ENCODE measurements around the gene CHN2.

The CHN2 gene

GRCh38 chr7:29363636-29364425 is 169.3 kb downstream of the CHN2 start:
- no peaks in the 10 kb centered on the region for H4K20me1 ChIP-seq (ENCODE audit: low read depth, low read length)
- H3K27me3 ChIP-seq (ENCODE audit: low read length) = no peaks in the 10 kb centered on the region
- no peak overlapping the region for H2AFZ ChIP-seq (ENCODE audit: low read depth, low read length, severe bottlenecking)
- H3K9ac ChIP-seq (ENCODE audit: low read length) = no peak overlapping the region
- H3K4me2 ChIP-seq (ENCODE audit: low read depth, low read length, poor library complexity, severe bottlenecking) = no peak overlapping the region
- no peak overlapping the region for H3K27ac ChIP-seq (ENCODE audit: low read depth, low read length)
- no peak overlapping the region for H3K4me3 ChIP-seq (ENCODE audit: insufficient read depth, low read length, poor library complexity, severe bottlenecking)
- no peaks in the 10 kb centered on the region for H3K9me2 ChIP-seq (replicated peaks; ENCODE audit: insufficient read depth, low read length)
- H3K36me3 ChIP-seq (ENCODE audit: low read length) = no peaks in the 10 kb centered on the region
- H3K9me3 ChIP-seq (ENCODE audit: insufficient read depth, low read length) = no peaks in the 10 kb centered on the region
- H3F3A ChIP-seq (ENCODE audit: insufficient read depth) = no peaks in the 10 kb centered on the region
- TF ChIP-seq EZH2phosphoT487 (conservative IDR thresholded peaks at IDR 0.05; ENCODE audit: low read length) (no peak), CTCF (IDR thresholded peaks at IDR 0.05; ENCODE audit: insufficient read depth, low read length, poor library complexity, severe bottlenecking) (no peak)
- H3K79me2 ChIP-seq (ENCODE audit: insufficient read depth, low read length) = no peaks in the 10 kb centered on the region

- H4K20me1 ChIP-seq (ENCODE audit: low read depth, low read length) = no peaks in the 10 kb centered on the region
- no peak overlapping the region for H2AFZ ChIP-seq (ENCODE audit: low read depth, low read length, severe bottlenecking)
- H3K79me2 ChIP-seq (ENCODE audit: insufficient read depth, low read length) = no peaks in the 10 kb centered on the region
- H3F3A ChIP-seq (ENCODE audit: insufficient read depth) = no peaks in the 10 kb centered on the region
- no peak overlapping the region for H3K4me2 ChIP-seq (ENCODE audit: low read depth, low read length, poor library complexity, severe bottlenecking)
- no peak overlapping the region for H3K27ac ChIP-seq (ENCODE audit: low read depth, low read length)
- no peak overlapping the region for H3K4me3 ChIP-seq (ENCODE audit: insufficient read depth, low read length, poor library complexity, severe bottlenecking)
- TF ChIP-seq EZH2phosphoT487 (conservative IDR thresholded peaks at IDR 0.05; ENCODE audit: low read length) = no peak
- TF ChIP-seq CTCF (IDR thresholded peaks at IDR 0.05; ENCODE audit: insufficient read depth, low read length, poor library complexity, severe bottlenecking) = no peak
- H3K27me3 ChIP-seq (ENCODE audit: low read length) = no peaks in the 10 kb centered on the region
- no peak overlapping the region for H3K9ac ChIP-seq (ENCODE audit: low read length)
- no peaks in the 10 kb centered on the region for H3K9me2 ChIP-seq (replicated peaks; ENCODE audit: insufficient read depth, low read length)
- H3K9me3 ChIP-seq (ENCODE audit: insufficient read depth, low read length) = no peaks in the 10 kb centered on the region
- H3K36me3 ChIP-seq (ENCODE audit: low read length) = no peaks in the 10 kb centered on the region
Measured at GRCh38 chr7:29364661-29365060, 170.1 kb downstream of the CHN2 start.

- Histone ChIP-seq H3K9me2 (replicated peaks; ENCODE audit: insufficient read depth, low read length) (no peaks in the 10 kb centered on the region), H4K20me1 (ENCODE audit: low read depth, low read length) (no peaks in the 10 kb centered on the region), H3K9me3 (ENCODE audit: insufficient read depth, low read length) (no peaks in the 10 kb centered on the region), H3K36me3 (ENCODE audit: low read length) (no peaks in the 10 kb centered on the region), H3K27ac (ENCODE audit: low read depth, low read length) (no peak overlapping the region), H3K9ac (ENCODE audit: low read length) (no peak overlapping the region), H3F3A (ENCODE audit: insufficient read depth) (no peaks in the 10 kb centered on the region), H3K27me3 (ENCODE audit: low read length) (no peaks in the 10 kb centered on the region), H3K4me2 (ENCODE audit: low read depth, low read length, poor library complexity, severe bottlenecking) (no peak overlapping the region), H3K4me3 (ENCODE audit: insufficient read depth, low read length, poor library complexity, severe bottlenecking) (no peak overlapping the region), H2AFZ (ENCODE audit: low read depth, low read length, severe bottlenecking) (no peak overlapping the region), H3K79me2 (ENCODE audit: insufficient read depth, low read length) (no peaks in the 10 kb centered on the region)
- TF ChIP-seq EZH2phosphoT487 (conservative IDR thresholded peaks at IDR 0.05; ENCODE audit: low read length) (no peak), CTCF (IDR thresholded peaks at IDR 0.05; ENCODE audit: insufficient read depth, low read length, poor library complexity, severe bottlenecking) (no peak)
Measured at GRCh38 chr7:29365423-29365822, 170.8 kb downstream of the CHN2 start.
